Neural progenitor cell (in vitro differentiated cells): ENCODE data around the gene STAMBP.

Experiments
- EZH2 ChIP-seq: fragments of 200-600 bp; sonication (generic); IDR thresholded peaks from 2 replicates; pipeline ENCODE4 v1.6.1; 2017; ENCODE audit warnings: antibody characterized with exemption, mild to moderate bottlenecking, moderate library complexity
- EZH2phosphoT487 ChIP-seq: fragments of 200-600 bp; sonication (generic); IDR thresholded peaks from 2 replicates; pipeline ENCODE4 v1.6.1; 2017; ENCODE audit warnings: antibody characterized with exemption
- TF ChIP-seq, protein P1 (sequence below): fragments of 200-600 bp; sonication (generic); IDR thresholded peaks from 2 replicates; pipeline ENCODE4 v1.5.1; 2017; ENCODE audit warnings: antibody characterized with exemption, mild to moderate bottlenecking

DNA sequence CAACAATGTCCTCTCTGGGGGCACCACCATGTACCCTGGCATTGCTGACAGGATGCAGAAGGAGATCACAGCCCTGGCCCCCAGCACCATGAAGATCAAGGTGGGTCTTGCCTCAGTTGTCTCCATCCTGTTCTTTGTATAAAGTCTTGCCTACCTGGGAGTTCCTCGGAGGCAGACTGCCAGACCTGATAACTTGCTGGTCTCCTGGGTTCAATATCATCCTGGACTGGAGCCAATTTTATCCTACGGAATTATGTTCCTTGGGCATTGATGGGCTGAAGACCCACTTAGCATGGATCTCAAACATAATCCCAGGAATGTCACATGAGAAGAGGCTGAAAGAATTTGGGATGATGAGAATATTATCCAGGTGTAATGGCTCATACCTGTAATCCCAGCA lies 87.9 kb downstream of the STAMBP start:
- TF ChIP-seq, protein P1, sequence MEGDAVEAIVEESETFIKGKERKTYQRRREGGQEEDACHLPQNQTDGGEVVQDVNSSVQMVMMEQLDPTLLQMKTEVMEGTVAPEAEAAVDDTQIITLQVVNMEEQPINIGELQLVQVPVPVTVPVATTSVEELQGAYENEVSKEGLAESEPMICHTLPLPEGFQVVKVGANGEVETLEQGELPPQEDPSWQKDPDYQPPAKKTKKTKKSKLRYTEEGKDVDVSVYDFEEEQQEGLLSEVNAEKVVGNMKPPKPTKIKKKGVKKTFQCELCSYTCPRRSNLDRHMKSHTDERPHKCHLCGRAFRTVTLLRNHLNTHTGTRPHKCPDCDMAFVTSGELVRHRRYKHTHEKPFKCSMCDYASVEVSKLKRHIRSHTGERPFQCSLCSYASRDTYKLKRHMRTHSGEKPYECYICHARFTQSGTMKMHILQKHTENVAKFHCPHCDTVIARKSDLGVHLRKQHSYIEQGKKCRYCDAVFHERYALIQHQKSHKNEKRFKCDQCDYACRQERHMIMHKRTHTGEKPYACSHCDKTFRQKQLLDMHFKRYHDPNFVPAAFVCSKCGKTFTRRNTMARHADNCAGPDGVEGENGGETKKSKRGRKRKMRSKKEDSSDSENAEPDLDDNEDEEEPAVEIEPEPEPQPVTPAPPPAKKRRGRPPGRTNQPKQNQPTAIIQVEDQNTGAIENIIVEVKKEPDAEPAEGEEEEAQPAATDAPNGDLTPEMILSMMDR, result no peak
- TF ChIP-seq EZH2 (no peak), EZH2phosphoT487 (no peak)
